Neuronal stem cell (in vitro differentiated cells): Measurements from ENCODE around the gene SLC39A7.
A peak's percentile ranks its signal among the peaks of the same experiment; 100 is the strongest.

Experiments
- DNase-seq: peaks from one replicate; pipeline ENCODE4 v3.0.0-alpha.2; 2013; ENCODE audit warnings: low spot score
- H2AFZ ChIP-seq: one replicate; pipeline ENCODE4 v1.6.1; 2013; ENCODE audit warnings: mild to moderate bottlenecking, low read length, inconsistent platforms
- H2AK5ac ChIP-seq: 2 replicates; pipeline ENCODE4 v1.6.1; 2013; ENCODE audit warnings: low read depth, mild to moderate bottlenecking, inconsistent platforms, low read length, moderate library complexity, mixed read lengths
- H2BK120ac ChIP-seq: 2 replicates; pipeline ENCODE4 v1.6.1; 2013; ENCODE audit warnings: low read depth, mild to moderate bottlenecking, inconsistent platforms, low read length, moderate library complexity, mixed read lengths
- H2BK12ac ChIP-seq: one replicate; pipeline ENCODE4 v1.6.1; 2013; ENCODE audit warnings: low read length, inconsistent platforms
- H2BK15ac ChIP-seq: 2 replicates; pipeline ENCODE4 v1.6.1; 2013; ENCODE audit warnings: mild to moderate bottlenecking, low read length, inconsistent platforms, mixed read lengths
- H2BK5ac ChIP-seq: one replicate; pipeline ENCODE4 v1.6.1; 2013; ENCODE audit warnings: inconsistent platforms, mild to moderate bottlenecking, low read length, moderate library complexity
- H3K14ac ChIP-seq: one replicate; pipeline ENCODE4 v1.6.1; 2013; ENCODE audit warnings: low read length, inconsistent platforms
- H3K18ac ChIP-seq: 2 replicates; pipeline ENCODE4 v1.6.1; 2013; ENCODE audit warnings: low read length, inconsistent platforms
- H3K23ac ChIP-seq: 2 replicates; pipeline ENCODE4 v1.6.1; 2013; ENCODE audit warnings: low read depth, mild to moderate bottlenecking, mixed read lengths, low read length, inconsistent platforms; ENCODE audit not compliant: poor library complexity
- H3K27ac ChIP-seq: replicated peaks from 3 replicates; pipeline ENCODE4 v1.5.1; 2013; ENCODE audit warnings: low read length, inconsistent platforms
- H3K27me3 ChIP-seq, 3 experiments: 2 replicates each; pipeline ENCODE4 v1.6.1; 2013; ENCODE audit warnings: low read length in 3 of 3, mild to moderate bottlenecking in 2 of 3, inconsistent platforms in 1 of 3, low read depth in 1 of 3, mixed read lengths in 1 of 3, moderate library complexity in 1 of 3; ENCODE audit not compliant: control insufficient read depth in 3 of 3, insufficient read depth in 3 of 3
- H3K36me3 ChIP-seq, 2 donors: replicated peaks in 1 of 2; 2 replicates each; pipeline ENCODE4 v1.6.1; 2013; ENCODE audit warnings: low read length in 2 of 2; ENCODE audit not compliant: control insufficient read depth in 2 of 2, insufficient read depth in 2 of 2
- H3K4ac ChIP-seq: 2 replicates; pipeline ENCODE4 v1.6.1; 2013; ENCODE audit warnings: inconsistent platforms, mild to moderate bottlenecking, low read length, moderate library complexity
- H3K4me1 ChIP-seq, 2 donors: 1 replicate in 1 of 2; 2 replicates in 1 of 2; pipeline ENCODE4 v1.6.1; 2013; ENCODE audit warnings: low read length in 2 of 2, low read depth in 1 of 2; ENCODE audit not compliant: control insufficient read depth in 2 of 2, insufficient read depth in 1 of 2
- H3K4me2 ChIP-seq: one replicate; pipeline ENCODE4 v1.6.1; 2013; ENCODE audit warnings: mild to moderate bottlenecking, low read length, inconsistent platforms; ENCODE audit not compliant: insufficient read depth, poor library complexity, severe bottlenecking
- H3K4me3 ChIP-seq, 2 donors: 2 replicates each; pipeline ENCODE4 v1.5.1; 2013; ENCODE audit warnings: low read length in 2 of 2, mild to moderate bottlenecking in 2 of 2, inconsistent platforms in 1 of 2, moderate library complexity in 1 of 2
- H3K79me1 ChIP-seq: one replicate; pipeline ENCODE4 v1.6.1; 2013; ENCODE audit warnings: low read depth, mild to moderate bottlenecking, inconsistent platforms, low read length, moderate library complexity
- H3K9ac ChIP-seq: one replicate; pipeline ENCODE4 v1.6.1; 2013; ENCODE audit warnings: mild to moderate bottlenecking, low read depth, low read length, inconsistent platforms; ENCODE audit not compliant: poor library complexity
- H3K9me3 ChIP-seq, 2 donors: replicated peaks in 1 of 2; 2 replicates each; pipeline versions ENCODE3 to v1.6.1; 2013; ENCODE audit warnings: low read length in 2 of 2, mild to moderate bottlenecking in 2 of 2, inconsistent platforms in 1 of 2, low read depth in 1 of 2, mixed read lengths in 1 of 2, moderate library complexity in 1 of 2; ENCODE audit not compliant: control insufficient read depth in 2 of 2, insufficient read depth in 1 of 2
- H4K8ac ChIP-seq: one replicate; pipeline ENCODE4 v1.6.1; 2013; ENCODE audit warnings: low read depth, mild to moderate bottlenecking, inconsistent platforms, low read length, moderate library complexity
- H4K91ac ChIP-seq: one replicate; pipeline ENCODE4 v1.6.1; 2013; ENCODE audit warnings: low read length, low read depth, mild to moderate bottlenecking, inconsistent platforms; ENCODE audit not compliant: poor library complexity
- WGBS, 2 donors: extraction: QIAGEN DNeasy Blood & Tissue Kit; methylation state at CpG; one replicate each; pipeline ENCODE4 v1.1.7; 2013; ENCODE audit warnings: missing lambda C conversion rate in 2 of 2, mixed read lengths in 1 of 2; ENCODE audit not compliant: insufficient read length in 2 of 2, insufficient replicate concordance in 1 of 2; ENCODE audit errors: extremely low coverage in 2 of 2; 5-methylcytosine and 5-hydroxymethylcytosine counted together

SLC39A7 gene

DNA sequence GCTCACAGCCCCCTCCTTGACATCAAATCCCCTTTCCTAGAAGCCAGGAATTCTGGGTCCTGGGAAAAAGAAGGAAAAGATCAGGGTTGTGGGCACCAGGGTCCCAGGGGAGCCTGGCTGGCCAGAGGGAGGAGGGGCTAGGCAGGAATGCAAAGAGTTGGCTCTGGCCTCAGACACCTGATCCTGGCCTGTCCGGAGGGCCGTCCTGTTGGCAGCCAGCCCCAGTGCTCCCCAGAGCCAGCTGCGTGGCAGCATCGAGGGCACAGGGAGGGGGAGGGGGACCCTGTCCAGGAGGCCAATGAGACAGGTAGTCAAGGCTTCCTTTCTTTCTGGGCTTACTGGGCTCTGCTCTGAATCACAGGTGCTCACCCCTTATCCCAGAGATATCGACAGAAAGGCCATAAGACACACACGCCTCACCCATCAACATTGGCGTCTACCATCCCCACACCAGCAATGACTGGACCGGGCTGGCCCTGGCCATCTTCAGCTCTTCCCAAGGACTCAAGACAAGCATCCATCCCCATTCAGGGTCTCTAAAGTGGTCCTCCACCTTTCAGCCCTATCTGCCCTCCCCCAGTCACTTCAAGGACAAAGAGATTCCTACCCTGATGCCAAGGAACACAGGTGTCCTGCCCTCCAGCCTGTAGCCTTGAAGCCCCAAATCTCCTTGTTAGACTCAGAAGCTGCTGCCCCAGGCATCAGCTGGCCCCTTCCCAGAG lies 9.1 kb upstream of the SLC39A7 start:
- Histone ChIP-seq H3K27me3 (peaks cover 4 to 22% (median 18%) of the 10 kb centered on the region in 3 experiments), H3K18ac (peak overlapping the region; percentile 73)

DNA sequence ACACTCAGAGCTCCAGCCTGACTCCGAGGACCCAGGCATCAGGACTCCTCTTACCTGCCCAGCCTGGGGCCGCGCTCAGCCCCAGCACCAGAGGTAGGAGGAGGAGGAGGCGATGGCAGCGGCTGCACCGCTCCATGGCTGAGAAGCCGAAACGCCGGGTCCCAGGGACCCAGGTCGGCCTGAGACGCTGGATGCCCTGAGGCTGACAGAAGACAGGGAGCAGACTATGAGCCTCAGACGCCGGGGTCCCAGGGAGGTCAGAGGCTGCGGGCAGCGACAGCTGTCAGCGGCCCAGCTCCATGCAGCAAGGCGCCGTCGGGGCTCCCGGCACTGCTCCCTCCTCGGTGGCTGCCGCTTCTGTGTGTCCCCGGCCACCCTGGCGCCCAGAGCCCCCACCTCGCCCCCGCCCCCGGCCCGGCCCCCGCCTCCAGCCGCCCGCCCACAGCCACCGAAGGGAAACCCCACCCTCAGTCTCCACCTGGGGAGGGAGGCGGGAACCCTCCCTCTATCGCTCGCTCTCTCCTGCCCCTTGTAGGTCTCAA lies 8.5 kb upstream of the SLC39A7 start, which contains the start of gene COL11A2:
Gene COL11A2, minus strand, starts transcription at position 363 of the 542 bp plus-strand sequence. Its CDS starts 227 bp downstream, at position 136.
- Histone ChIP-seq H3K14ac (no peak within 1 kb of the TSS), H2AK5ac (peak within 1 kb of the TSS; percentile 13), H3K79me1 (no peaks in the 10 kb centered on the region), H3K27ac (no peak within 1 kb of the TSS), H3K18ac (peak within 1 kb of the TSS; percentile 93), H2BK12ac (no peak within 1 kb of the TSS), H3K9me3 (no peaks in the 10 kb centered on the region), H2AFZ (no peak within 1 kb of the TSS), H3K4me2 (peak within 1 kb of the TSS; percentile 81), H3K27me3 (peaks cover 4 to 22% (median 16%) of the 10 kb centered on the region in 3 experiments), H4K8ac (no peak within 1 kb of the TSS), H3K4ac (peak within 1 kb of the TSS; percentile 78), H4K91ac (no peak within 1 kb of the TSS), H3K4me3 (peak within 1 kb of the TSS in 1 of 2 donors; percentile 74), H2BK15ac (peak within 1 kb of the TSS; percentile 23), H3K36me3 (peaks cover 23 to 37% of the 10 kb centered on the region in 2 donors), H3K4me1 (peaks cover 3 to 11% of the 10 kb centered on the region in 2 donors), H3K23ac (peak within 1 kb of the TSS; percentile 57), H3K9ac (peak within 1 kb of the TSS; percentile 65), H2BK5ac (no peak within 1 kb of the TSS), H2BK120ac (no peak within 1 kb of the TSS)
- no CpG with 5 or more reads among the region's 35 CpGs for WGBS, 2 donors
- no peak for DNase-seq

More for the DNA sequence above, 9.1 kb upstream of the SLC39A7 start:
- peaks cover 3 to 11% of the 10 kb centered on the region in 2 donors for H3K4me1 ChIP-seq
- no peaks in the 10 kb centered on the region for H3K79me1 ChIP-seq
- no peak overlapping the region for H2BK12ac ChIP-seq
- no peak overlapping the region for H3K14ac ChIP-seq
- H2AK5ac ChIP-seq = peak overlapping the region; percentile 13
- H3K27ac ChIP-seq = no peak overlapping the region
- H2BK15ac ChIP-seq = peak overlapping the region; percentile 23
- no peak overlapping the region for H3K9ac ChIP-seq
- WGBS, 2 donors = no CpG with 5 or more reads among the region's 8 CpGs
- no peak overlapping the region for H2BK120ac ChIP-seq
- H2BK5ac ChIP-seq = no peak overlapping the region
- peak overlapping the region; percentile 39 for H3K4me2 ChIP-seq
- H3K9me3 ChIP-seq = no peaks in the 10 kb centered on the region
- no peak for DNase-seq
- H4K91ac ChIP-seq = no peak overlapping the region
- peak overlapping the region in 1 of 2 donors; percentile 16 for H3K4me3 ChIP-seq
- peaks cover 20 to 31% of the 10 kb centered on the region in 2 donors for H3K36me3 ChIP-seq
- H4K8ac ChIP-seq = no peak overlapping the region
- H3K4ac ChIP-seq = no peak overlapping the region
- peak overlapping the region; percentile 30 for H3K23ac ChIP-seq
- H2AFZ ChIP-seq = no peak overlapping the region

DNA sequence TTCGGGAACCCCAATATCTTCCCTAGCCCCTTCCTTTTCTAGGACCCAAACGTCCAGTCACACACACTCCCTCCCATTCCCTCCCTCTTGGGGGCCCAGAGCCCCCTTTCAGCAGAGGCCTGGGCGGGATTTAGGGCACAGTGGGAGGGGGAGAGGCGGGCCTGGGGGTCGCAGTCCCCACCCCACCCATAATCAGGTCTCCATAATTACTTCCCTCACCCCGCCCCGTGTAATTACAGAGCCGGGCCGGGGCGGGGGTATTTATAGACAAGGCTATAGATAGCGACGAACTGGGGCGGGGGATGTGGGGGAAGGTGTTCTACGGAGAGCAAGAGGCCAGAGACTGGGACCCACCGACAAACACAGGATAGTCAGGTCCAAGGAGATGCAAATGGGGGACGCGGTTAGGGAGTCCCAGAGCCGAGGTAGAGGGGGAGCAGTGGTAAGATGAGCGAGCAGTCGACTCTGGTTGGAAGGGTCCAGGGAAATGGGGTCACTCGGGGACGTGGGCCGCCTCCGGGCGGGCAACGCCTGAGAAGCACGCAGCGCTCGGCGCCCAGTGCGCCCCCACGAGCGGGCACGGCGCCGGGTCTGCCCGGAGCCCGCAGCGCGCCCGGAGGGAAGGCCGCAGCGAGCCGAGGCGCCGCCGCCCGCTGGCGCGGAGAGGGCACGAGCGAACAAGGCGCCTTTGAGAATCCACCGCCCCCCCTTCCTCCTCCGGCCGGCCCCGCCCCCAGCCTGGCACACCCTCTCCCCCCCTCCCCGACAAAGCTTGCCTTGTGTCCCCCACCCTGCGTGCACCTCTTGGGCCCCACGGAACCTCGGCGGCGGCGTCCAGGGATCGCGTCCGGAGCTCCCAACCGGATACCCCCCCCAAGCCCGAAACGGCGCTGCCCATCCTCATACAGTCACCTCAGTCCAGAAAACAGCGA lies 7.7 kb upstream of the SLC39A7 start:
- H2BK15ac ChIP-seq = peak overlapping the region; percentile 15

More for the DNA sequence above, 7.7 kb upstream of the SLC39A7 start:
- Histone ChIP-seq H3K9me3 (no peaks in the 10 kb centered on the region), H2BK120ac (no peak overlapping the region), H3K4ac (no peak overlapping the region), H3K4me3 (peak overlapping the region in 1 of 2 donors; percentile 74), H3K36me3 (peaks cover 25 to 40% of the 10 kb centered on the region in 2 donors), H4K8ac (no peak overlapping the region), H2BK5ac (no peak overlapping the region), H3K18ac (peak overlapping the region; percentile 93), H3K9ac (peak overlapping the region; percentile 50), H3K27ac (no peak overlapping the region), H3K14ac (no peak overlapping the region), H2BK12ac (no peak overlapping the region), H2AFZ (no peak overlapping the region), H3K27me3 (peaks cover 4 to 22% (median 14%) of the 10 kb centered on the region in 3 experiments), H3K4me1 (peaks cover 3 to 11% of the 10 kb centered on the region in 2 donors), H3K79me1 (peaks cover under 1% of the 10 kb centered on the region), H3K23ac (no peak overlapping the region), H2AK5ac (no peak overlapping the region), H3K4me2 (peak overlapping the region; percentile 81), H4K91ac (no peak overlapping the region)
- WGBS, 2 donors = no CpG with 5 or more reads among the region's 72 CpGs
- no peak for DNase-seq
